Chondrocyte (in vitro differentiated cells): Measurements from ENCODE around the gene YIF1A. TPM values are rescaled to one million over a fixed set of nuclear protein-coding genes. Genes with fewer than 3 reads are reported as not detected.

ENCODE experiments used
- DNase-seq: peaks from one replicate; pipeline ENCODE4 v3.0.0; 2021; ENCODE audit warnings: mixed read lengths, low spot score
- H3K27ac Mint-ChIP-seq: one replicate; pipeline ENCODE4 v1.8.0; 2021; ENCODE audit warnings: mild to moderate bottlenecking, moderate library complexity, mixed read lengths; ENCODE audit not compliant: unreplicated experiment
- H3K27me3 Mint-ChIP-seq: 2 replicates; pipeline ENCODE4 v1.8.0; 2021; ENCODE audit warnings: low read depth, mixed read lengths
- H3K36me3 Mint-ChIP-seq: 2 replicates; pipeline ENCODE4 v1.8.0; 2021; ENCODE audit warnings: low read depth, mixed read lengths
- H3K4me1 Mint-ChIP-seq: 2 replicates; pipeline ENCODE4 v1.8.0; 2021; ENCODE audit warnings: low read depth, mild to moderate bottlenecking, mixed read lengths
- H3K4me3 Mint-ChIP-seq: one replicate; pipeline ENCODE4 v1.8.0; 2021; ENCODE audit warnings: mild to moderate bottlenecking, moderate library complexity, mixed read lengths; ENCODE audit not compliant: unreplicated experiment
- H3K9me3 Mint-ChIP-seq: 2 replicates; pipeline ENCODE4 v1.8.0; 2021; ENCODE audit warnings: low read depth, mixed read lengths
- total RNA-seq: library from RNA; stranded (reverse); gene quantifications from 3 replicates; pipeline ENCODE4 v1.2.1, GENCODE V29; 2021
- TF ChIP-seq, protein P1 (sequence below): fragments of 200-600 bp; sonication (generic); IDR thresholded peaks from 2 replicates; pipeline ENCODE4 v1.5.0; 2021; ENCODE audit warnings: antibody characterized with exemption, mild to moderate bottlenecking, moderate library complexity

Gene YIF1A
- total RNA-seq, 1 donor from 2014 or later: 193 TPM

- no peaks in the 10 kb centered on the region for H3K27me3 Mint-ChIP-seq
- peaks cover 9% of the 10 kb centered on the region for H3K36me3 Mint-ChIP-seq
- H3K4me1 Mint-ChIP-seq: peaks cover 29% of the 10 kb centered on the region
- TF ChIP-seq, protein P1, sequence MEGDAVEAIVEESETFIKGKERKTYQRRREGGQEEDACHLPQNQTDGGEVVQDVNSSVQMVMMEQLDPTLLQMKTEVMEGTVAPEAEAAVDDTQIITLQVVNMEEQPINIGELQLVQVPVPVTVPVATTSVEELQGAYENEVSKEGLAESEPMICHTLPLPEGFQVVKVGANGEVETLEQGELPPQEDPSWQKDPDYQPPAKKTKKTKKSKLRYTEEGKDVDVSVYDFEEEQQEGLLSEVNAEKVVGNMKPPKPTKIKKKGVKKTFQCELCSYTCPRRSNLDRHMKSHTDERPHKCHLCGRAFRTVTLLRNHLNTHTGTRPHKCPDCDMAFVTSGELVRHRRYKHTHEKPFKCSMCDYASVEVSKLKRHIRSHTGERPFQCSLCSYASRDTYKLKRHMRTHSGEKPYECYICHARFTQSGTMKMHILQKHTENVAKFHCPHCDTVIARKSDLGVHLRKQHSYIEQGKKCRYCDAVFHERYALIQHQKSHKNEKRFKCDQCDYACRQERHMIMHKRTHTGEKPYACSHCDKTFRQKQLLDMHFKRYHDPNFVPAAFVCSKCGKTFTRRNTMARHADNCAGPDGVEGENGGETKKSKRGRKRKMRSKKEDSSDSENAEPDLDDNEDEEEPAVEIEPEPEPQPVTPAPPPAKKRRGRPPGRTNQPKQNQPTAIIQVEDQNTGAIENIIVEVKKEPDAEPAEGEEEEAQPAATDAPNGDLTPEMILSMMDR: no peak
- no peaks in the 10 kb centered on the region for H3K9me3 Mint-ChIP-seq
- peak; percentile 93 for DNase-seq
- H3K4me3 Mint-ChIP-seq: peak overlapping the region; percentile 99
- H3K27ac Mint-ChIP-seq: peak overlapping the region; percentile 81
These were observed 45.9 kb upstream of the YIF1A start for GRCh38 chr11:66334605-66335442.

GRCh38 chr11:66333896-66334604 lies 45.1 kb upstream of the YIF1A start:
- DNase-seq: peak; percentile 71
- Mint-ChIP-seq H3K36me3 (peaks cover 7% of the 10 kb centered on the region), H3K27me3 (no peaks in the 10 kb centered on the region), H3K9me3 (no peaks in the 10 kb centered on the region), H3K4me1 (peaks cover 29% of the 10 kb centered on the region), H3K4me3 (no peak overlapping the region), H3K27ac (no peak overlapping the region)
- TF ChIP-seq, protein P1: no peak

GRCh38 chr11:66333220-66333877 lies 44.4 kb upstream of the YIF1A start:
- Mint-ChIP-seq H3K27me3 (no peaks in the 10 kb centered on the region), H3K36me3 (peaks cover 5% of the 10 kb centered on the region), H3K9me3 (no peaks in the 10 kb centered on the region), H3K4me1 (peaks cover 33% of the 10 kb centered on the region), H3K27ac (no peak overlapping the region), H3K4me3 (no peak overlapping the region)
- TF ChIP-seq, protein P1: no peak
- DNase-seq: peak; percentile 75

DNA sequence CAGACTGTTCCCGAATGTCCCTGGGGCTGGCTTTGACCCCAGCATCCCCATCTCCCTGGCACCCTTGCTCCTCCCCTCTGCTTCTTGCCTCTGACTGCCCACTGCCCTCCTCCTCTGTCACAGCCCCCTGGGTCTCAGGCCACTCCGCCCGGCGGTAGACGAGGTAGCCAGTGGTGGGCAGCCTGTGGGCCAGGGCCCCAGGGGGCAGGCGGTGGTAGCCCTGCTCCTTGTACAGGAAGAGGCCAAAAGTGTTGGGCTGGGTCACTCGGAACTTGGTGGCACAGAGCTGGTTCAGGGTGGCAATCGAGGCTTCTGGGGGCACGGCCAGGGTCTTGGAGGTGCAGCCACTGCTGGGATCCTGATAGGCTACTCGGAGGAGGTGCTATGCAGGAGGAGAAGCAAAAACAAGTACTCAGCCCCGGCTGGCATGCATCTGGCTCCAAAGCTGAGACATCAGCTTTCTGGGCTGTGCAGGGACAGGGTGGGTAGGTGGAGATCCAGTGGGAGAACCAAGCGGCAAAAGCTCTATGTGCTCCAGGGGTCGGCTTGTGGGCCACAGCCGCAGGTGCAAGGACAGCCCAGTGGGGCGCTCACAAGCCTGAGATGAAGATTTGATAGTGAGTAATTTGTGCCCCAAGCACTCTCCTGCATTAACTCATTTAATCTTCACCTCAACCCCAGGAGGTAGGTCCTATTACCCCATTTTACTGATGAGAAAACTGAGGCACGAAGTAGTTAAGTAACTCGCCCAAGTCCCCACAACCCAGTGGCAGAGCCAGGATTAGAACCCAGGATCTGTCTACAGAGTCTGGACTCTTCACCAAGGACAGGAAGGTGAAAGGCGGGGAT lies 43.7 kb upstream of the YIF1A start:
- DNase-seq: peak; percentile 85
- TF ChIP-seq, protein P1: no peak
- Mint-ChIP-seq H3K27me3 (no peaks in the 10 kb centered on the region), H3K4me1 (peaks cover 36% of the 10 kb centered on the region), H3K27ac (no peak overlapping the region), H3K4me3 (no peak overlapping the region), H3K9me3 (no peaks in the 10 kb centered on the region), H3K36me3 (peaks cover 5% of the 10 kb centered on the region)
